OCI-LY1 (cell line): Measurements from ENCODE around the gene CCDC154.

Experiments used
- EZH2 ChIP-seq: fragments of 200-600 bp; sonication (generic), shearing (Covaris generic); IDR thresholded peaks from 2 replicates; pipeline ENCODE4 v1.8.0; 2017; ENCODE audit warnings: borderline replicate concordance, mixed run types, mild to moderate bottlenecking, antibody characterized with exemption, low read length, moderate library complexity, mixed read lengths
- TF ChIP-seq, protein P1 (sequence below): fragments of 200-600 bp; sonication (generic), shearing (Covaris generic); IDR thresholded peaks from 2 replicates; pipeline ENCODE4 v1.5.1; 2017; ENCODE audit warnings: mild to moderate bottlenecking, antibody characterized with exemption, low read length, moderate library complexity, mixed read lengths

DNA sequence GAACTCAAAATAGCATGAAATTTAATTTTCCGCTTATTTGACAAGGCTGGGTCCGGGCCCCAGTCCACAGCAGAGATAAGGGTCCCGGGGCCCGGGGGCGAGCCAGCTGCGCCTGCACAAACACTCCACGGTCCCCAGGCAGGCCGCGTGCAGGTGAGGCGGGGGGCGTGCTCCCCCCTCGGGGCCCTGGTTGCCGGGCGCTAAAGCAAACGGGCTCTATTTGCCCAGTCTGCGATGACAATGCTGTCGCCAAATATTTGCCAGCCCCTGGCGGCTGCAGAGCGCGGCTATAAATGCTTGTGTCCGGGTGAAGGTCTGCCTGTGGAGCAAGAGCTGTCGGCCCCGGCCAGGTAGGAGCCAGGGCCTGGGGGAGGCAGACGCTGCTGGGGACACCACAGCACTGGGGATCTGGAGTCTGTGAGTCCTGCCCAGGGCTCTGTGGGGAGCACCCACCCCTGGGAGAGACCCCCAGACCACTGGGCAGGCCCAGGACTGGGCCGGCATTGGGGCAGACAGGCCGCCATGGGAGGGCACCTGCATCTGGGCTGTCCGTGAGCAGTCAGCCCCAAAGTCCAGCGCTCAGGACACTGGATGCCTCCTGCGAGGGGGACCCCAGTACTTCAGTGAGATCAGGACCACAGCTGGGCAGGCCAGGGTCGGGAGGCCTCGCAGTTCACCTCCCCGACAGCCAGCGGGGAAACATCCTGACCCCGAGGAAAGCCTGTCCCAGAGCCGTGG is 13.4 kb downstream of the CCDC154 start, which contains the start of gene PERCC1:
- no peak; the same call in 1 of the 2 replicates for TF ChIP-seq EZH2
- TF ChIP-seq, protein P1, sequence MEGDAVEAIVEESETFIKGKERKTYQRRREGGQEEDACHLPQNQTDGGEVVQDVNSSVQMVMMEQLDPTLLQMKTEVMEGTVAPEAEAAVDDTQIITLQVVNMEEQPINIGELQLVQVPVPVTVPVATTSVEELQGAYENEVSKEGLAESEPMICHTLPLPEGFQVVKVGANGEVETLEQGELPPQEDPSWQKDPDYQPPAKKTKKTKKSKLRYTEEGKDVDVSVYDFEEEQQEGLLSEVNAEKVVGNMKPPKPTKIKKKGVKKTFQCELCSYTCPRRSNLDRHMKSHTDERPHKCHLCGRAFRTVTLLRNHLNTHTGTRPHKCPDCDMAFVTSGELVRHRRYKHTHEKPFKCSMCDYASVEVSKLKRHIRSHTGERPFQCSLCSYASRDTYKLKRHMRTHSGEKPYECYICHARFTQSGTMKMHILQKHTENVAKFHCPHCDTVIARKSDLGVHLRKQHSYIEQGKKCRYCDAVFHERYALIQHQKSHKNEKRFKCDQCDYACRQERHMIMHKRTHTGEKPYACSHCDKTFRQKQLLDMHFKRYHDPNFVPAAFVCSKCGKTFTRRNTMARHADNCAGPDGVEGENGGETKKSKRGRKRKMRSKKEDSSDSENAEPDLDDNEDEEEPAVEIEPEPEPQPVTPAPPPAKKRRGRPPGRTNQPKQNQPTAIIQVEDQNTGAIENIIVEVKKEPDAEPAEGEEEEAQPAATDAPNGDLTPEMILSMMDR = no peak
